HCT116 (cell line): ENCODE results near the gene KCNK1. TPM values are rescaled to one million over a fixed set of nuclear protein-coding genes. Genes with fewer than 3 reads are reported as not detected.

Experiments used
- ATAC-seq: fragments of 200-7000 bp; cut with Tn5 transposase; 2 replicates; pipeline ENCODE4 v1.9.1; 2020; ENCODE audit warnings: mild to moderate bottlenecking, moderate library complexity
- BruUV-seq: library from RNA; stranded (reverse); fragments of 400-500 nt; replicated peaks from 2 replicates; lab custom pipeline; 2021; lab: Mats Ljungman, UMichigan
- CTCF ChIA-PET: fragments of 300-600 bp; sonication (Branson Sonifier 250); formaldehyde crosslinking; loops from one replicate; lab custom pipeline; 2021; ENCODE audit warnings: antibody characterized with exemption; lab: Charles Lee
- POLR2A ChIA-PET: fragments of 300-600, 350-600 bp; sonication (Branson Sonifier 250); formaldehyde crosslinking; loops from one replicate; lab custom pipeline; 2021; ENCODE audit warnings: antibody characterized with exemption; lab: Charles Lee
- RAD21 ChIA-PET, 2 experiments: fragments of 300-600 bp; sonication (Branson Sonifier 250); formaldehyde crosslinking; loops; one replicate each; lab custom pipeline; 2023; ENCODE audit warnings: low total read pairs in 2 of 2; ENCODE audit not compliant: uncharacterized antibody in 2 of 2, unreplicated experiment in 2 of 2, low non-redundant PET in 1 of 2; lab: Charles Lee
- DNase-seq: peaks from one replicate; pipeline ENCODE4 v3.0.0-alpha.2; 2010; ENCODE audit warnings: low read depth, low spot score
- H2AFZ ChIP-seq: fragments of 200-600 bp; shearing (Covaris generic), sonication (generic); 2 replicates; pipeline ENCODE4 v1.6.1; 2017; ENCODE audit warnings: low read depth, mixed run types, mixed read lengths, antibody characterized with exemption, low read length; ENCODE audit not compliant: poor library complexity, severe bottlenecking
- H3K27ac ChIP-seq: 2 replicates; pipeline ENCODE4 v1.5.1; 2012; ENCODE audit warnings: low read depth, low read length
- H3K27me3 ChIP-seq: fragments of 200-600 bp; sonication (generic); 2 replicates; pipeline ENCODE4 v1.6.1; 2016; ENCODE audit warnings: mixed run types, low read length, mixed read lengths; ENCODE audit not compliant: insufficient read depth
- H3K36me3 ChIP-seq, 2 experiments: fragments of 200-500 bp in 1 of 2; fragments of 200-600 bp in 1 of 2; sonication (Bioruptor generic) in 1 of 2; sonication (generic) in 1 of 2; 2 replicates each; pipeline versions ENCODE4 v1.5.1 to v1.6.1; 2014 to 2016; ENCODE audit warnings: low read length in 2 of 2, inconsistent platforms in 1 of 2, mixed read lengths in 1 of 2, mixed run types in 1 of 2; ENCODE audit not compliant: insufficient read depth in 2 of 2, control insufficient read depth in 1 of 2
- H3K4me1 ChIP-seq, 2 experiments: fragments of 200-600 bp in 1 of 2; sonication (generic) in 1 of 2; 2 replicates each; pipeline versions ENCODE4 v1.5.1 to v1.6.1; 2012 to 2017; ENCODE audit warnings: low read length in 2 of 2, inconsistent platforms in 1 of 2, mild to moderate bottlenecking in 1 of 2, mixed read lengths in 1 of 2, mixed run types in 1 of 2, moderate library complexity in 1 of 2; ENCODE audit not compliant: insufficient read depth in 2 of 2, control insufficient read depth in 1 of 2
- H3K4me2 ChIP-seq: fragments of 200-600 bp; sonication (generic); 2 replicates; pipeline ENCODE4 v1.6.1; 2017; ENCODE audit warnings: mixed run types, low read length, mixed read lengths
- H3K4me3 ChIP-seq, 2 experiments: fragments of 200-600 bp in 1 of 2; sonication (generic) in 1 of 2; replicated peaks in 1 of 2; 2 replicates each; pipeline ENCODE4 v1.5.1; 2011 to 2016; ENCODE audit warnings: low read length in 2 of 2, control low read depth in 1 of 2, low read depth in 1 of 2, mild to moderate bottlenecking in 1 of 2, mixed read lengths in 1 of 2, mixed run types in 1 of 2
- H3K79me2 ChIP-seq: fragments of 200-600 bp; sonication (generic); 2 replicates; pipeline ENCODE4 v1.6.1; 2017; ENCODE audit warnings: mild to moderate bottlenecking, mixed run types, low read length, moderate library complexity, mixed read lengths; ENCODE audit not compliant: insufficient read depth
- H3K9ac ChIP-seq: fragments of 200-600 bp; sonication (generic); 2 replicates; pipeline ENCODE4 v1.6.1; 2016; ENCODE audit warnings: low read length, mixed read lengths
- H3K9me2 ChIP-seq: fragments of 200-600 bp; sonication (generic), shearing (Covaris generic); 2 replicates; pipeline ENCODE4 v1.6.1; 2017; ENCODE audit warnings: mixed run types, mild to moderate bottlenecking, moderate library complexity; ENCODE audit not compliant: insufficient read depth
- H3K9me3 ChIP-seq, 2 experiments: fragments of 200-500 bp in 1 of 2; fragments of 200-600 bp in 1 of 2; sonication (Bioruptor generic) in 1 of 2; sonication (generic) in 1 of 2; 2 replicates each; pipeline ENCODE4 v1.6.1; 2014 to 2017; ENCODE audit warnings: low read length in 2 of 2, mixed read lengths in 2 of 2, inconsistent platforms in 1 of 2, low read depth in 1 of 2, mild to moderate bottlenecking in 1 of 2, mixed run types in 1 of 2, moderate library complexity in 1 of 2; ENCODE audit not compliant: control insufficient read depth in 1 of 2, insufficient read depth in 1 of 2
- H4K20me1 ChIP-seq: fragments of 200-600 bp; sonication (generic), shearing (Covaris generic); 2 replicates; pipeline ENCODE4 v1.6.1; 2017; ENCODE audit warnings: mixed run types, mild to moderate bottlenecking, moderate library complexity; ENCODE audit not compliant: insufficient read depth
- EGR1 ChIP-seq: IDR thresholded peaks from 2 replicates; pipeline ENCODE4 v1.6.1; 2012; ENCODE audit warnings: low read depth
- EZH2 ChIP-seq: fragments of 200-600 bp; sonication (generic); IDR thresholded peaks from 2 replicates; pipeline ENCODE4 v1.6.1; 2017; ENCODE audit warnings: antibody characterized with exemption, mixed run types
- EZH2phosphoT487 ChIP-seq: fragments of 200-600 bp; IDR thresholded peaks from 2 replicates; pipeline ENCODE4 v1.6.1; 2018; ENCODE audit warnings: antibody characterized with exemption, borderline replicate concordance
- FOSL1 ChIP-seq: IDR thresholded peaks from 2 replicates; pipeline ENCODE4 v1.6.1; 2012; ENCODE audit warnings: low read depth
- JUND ChIP-seq: IDR thresholded peaks from 2 replicates; pipeline ENCODE4 v1.6.1; 2012
- POLR2A ChIP-seq: IDR thresholded peaks from 2 replicates; pipeline ENCODE4 v1.7.0; 2011; ENCODE audit warnings: borderline replicate concordance; ENCODE audit not compliant: insufficient read depth, insufficient read length; ENCODE audit errors: extremely low read depth
- RAD21 ChIP-seq: IDR thresholded peaks from 2 replicates; pipeline ENCODE4 v1.6.1; 2012; ENCODE audit warnings: low read depth, mild to moderate bottlenecking
- SIN3A ChIP-seq: IDR thresholded peaks from 2 replicates; pipeline ENCODE4 v1.6.1; 2012; ENCODE audit warnings: low read depth
- SP1 ChIP-seq: IDR thresholded peaks from 2 replicates; pipeline ENCODE4 v1.6.1; 2012; ENCODE audit warnings: low read depth
- SRF ChIP-seq: IDR thresholded peaks from 2 replicates; pipeline ENCODE4 v1.6.1; 2012; ENCODE audit warnings: low read depth
- TCF7L2 ChIP-seq: IDR thresholded peaks from 2 replicates; pipeline ENCODE4 v1.7.0; 2011; ENCODE audit warnings: borderline replicate concordance, inconsistent platforms; ENCODE audit not compliant: insufficient read depth, insufficient read length; ENCODE audit errors: extremely low read depth
- intact Hi-C: fragments of 100-400 bp; cut with micrococcal nuclease; formaldehyde crosslinking; loops from 2 replicates; pipeline ENCODE4 v1.10.0; 2022
- total RNA-seq: library from RNA; stranded (reverse); gene quantifications from one replicate; pipeline ENCODE4 v1.2.1, GENCODE V29; 2021; ENCODE audit not compliant: unreplicated experiment
- TF ChIP-seq, protein P1 (sequence below), 3 experiments: fragments of 200-600 bp in 1 of 3; sonication (generic) in 1 of 3; IDR thresholded peaks in 2 of 3; conservative IDR thresholded peaks in 1 of 3; 2 replicates each; pipeline ENCODE4 v1.5.1; 2012 to 2017; ENCODE audit warnings: low read depth in 2 of 3, low read length in 2 of 3, antibody characterized with exemption in 1 of 3, borderline replicate concordance in 1 of 3, control low read depth in 1 of 3, mild to moderate bottlenecking in 1 of 3, mixed read lengths in 1 of 3, mixed run types in 1 of 3, moderate library complexity in 1 of 3; ENCODE audit not compliant: insufficient read depth in 1 of 3
- TF ChIP-seq, protein P2 (sequence below): IDR thresholded peaks from 2 replicates; pipeline ENCODE4 v1.6.1; 2012
- TF ChIP-seq, protein P3 (sequence below): IDR thresholded peaks from 2 replicates; pipeline ENCODE4 v1.6.1; 2012
- TF ChIP-seq, protein P4 (sequence below): IDR thresholded peaks from 2 replicates; pipeline ENCODE4 v1.6.1; 2012; ENCODE audit warnings: low read depth

KCNK1 gene
- total RNA-seq, 1 experiment from 2014 or later, result 28.4 TPM

DNA sequence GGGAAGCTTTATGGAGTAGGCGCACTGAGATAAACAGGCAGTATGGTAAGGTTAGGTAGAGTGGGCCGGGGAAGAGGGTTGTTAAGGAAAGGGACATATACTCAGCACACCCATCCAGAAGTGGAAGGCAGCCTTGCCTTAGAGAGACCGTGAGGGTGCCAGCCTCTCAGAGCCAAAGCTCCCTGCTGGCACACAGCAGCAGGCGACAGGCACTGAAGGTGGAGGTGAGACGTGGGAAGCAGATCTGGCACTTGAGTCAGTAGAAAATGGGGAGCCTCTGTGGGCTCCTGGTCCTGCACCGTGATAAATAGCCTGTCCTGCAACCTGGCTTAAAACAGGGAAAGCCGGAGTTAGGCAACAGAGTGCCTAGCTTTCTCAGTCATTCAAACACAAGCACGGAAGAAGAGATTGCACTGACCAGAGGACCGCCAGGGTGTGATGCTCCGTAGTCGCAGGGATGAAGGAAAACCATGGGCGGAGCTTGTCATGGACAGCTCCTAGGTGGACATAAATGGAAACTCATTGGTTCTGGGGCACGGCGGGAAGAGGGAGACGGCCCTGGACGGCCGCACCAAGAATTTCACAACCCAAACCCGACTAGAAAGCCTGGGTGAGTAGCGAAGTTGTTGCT, 15.5 kb downstream of the KCNK1 start (continued):
- TF ChIP-seq, protein P1, sequence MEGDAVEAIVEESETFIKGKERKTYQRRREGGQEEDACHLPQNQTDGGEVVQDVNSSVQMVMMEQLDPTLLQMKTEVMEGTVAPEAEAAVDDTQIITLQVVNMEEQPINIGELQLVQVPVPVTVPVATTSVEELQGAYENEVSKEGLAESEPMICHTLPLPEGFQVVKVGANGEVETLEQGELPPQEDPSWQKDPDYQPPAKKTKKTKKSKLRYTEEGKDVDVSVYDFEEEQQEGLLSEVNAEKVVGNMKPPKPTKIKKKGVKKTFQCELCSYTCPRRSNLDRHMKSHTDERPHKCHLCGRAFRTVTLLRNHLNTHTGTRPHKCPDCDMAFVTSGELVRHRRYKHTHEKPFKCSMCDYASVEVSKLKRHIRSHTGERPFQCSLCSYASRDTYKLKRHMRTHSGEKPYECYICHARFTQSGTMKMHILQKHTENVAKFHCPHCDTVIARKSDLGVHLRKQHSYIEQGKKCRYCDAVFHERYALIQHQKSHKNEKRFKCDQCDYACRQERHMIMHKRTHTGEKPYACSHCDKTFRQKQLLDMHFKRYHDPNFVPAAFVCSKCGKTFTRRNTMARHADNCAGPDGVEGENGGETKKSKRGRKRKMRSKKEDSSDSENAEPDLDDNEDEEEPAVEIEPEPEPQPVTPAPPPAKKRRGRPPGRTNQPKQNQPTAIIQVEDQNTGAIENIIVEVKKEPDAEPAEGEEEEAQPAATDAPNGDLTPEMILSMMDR (IDR thresholded peaks at IDR 0.05 in 2 of 3, conservative IDR thresholded peaks at IDR 0.05 in 1 of 3; ENCODE audit: borderline replicate concordance in 1 of 3, insufficient read depth in 1 of 3, low read depth in 2 of 3, low read length in 2 of 3), result no peak
- TF ChIP-seq, protein P2, sequence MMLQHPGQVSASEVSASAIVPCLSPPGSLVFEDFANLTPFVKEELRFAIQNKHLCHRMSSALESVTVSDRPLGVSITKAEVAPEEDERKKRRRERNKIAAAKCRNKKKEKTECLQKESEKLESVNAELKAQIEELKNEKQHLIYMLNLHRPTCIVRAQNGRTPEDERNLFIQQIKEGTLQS, result no peak

DNA sequence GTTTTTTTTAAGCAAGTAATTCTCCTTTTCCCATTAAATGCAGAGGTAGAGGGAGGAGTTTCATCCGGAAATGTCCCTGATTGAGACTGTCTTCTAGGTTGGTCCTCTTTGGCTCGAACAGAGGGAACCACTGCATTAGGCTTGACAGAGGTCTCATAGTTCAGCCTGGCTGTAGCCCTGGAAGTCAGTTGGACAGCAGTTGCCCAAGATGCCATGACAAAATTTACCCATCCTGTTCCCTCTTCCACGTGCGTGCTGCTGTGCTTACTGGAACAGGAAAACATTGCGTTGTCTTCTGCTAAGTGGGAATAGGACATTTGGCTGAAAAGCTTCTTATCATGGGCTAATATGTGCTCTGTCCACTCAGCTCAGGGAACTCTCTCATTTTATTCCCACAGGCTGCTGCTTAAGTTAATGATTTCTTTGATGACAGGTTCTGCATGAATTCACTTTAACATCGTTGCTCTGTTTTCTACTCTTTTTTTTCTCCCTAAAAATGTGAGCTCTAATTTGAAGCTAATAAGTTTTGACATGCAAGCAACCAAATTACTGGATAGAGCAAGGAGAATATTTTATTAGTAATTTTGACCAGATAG, 18.0 kb downstream of the KCNK1 start:
- DNase-seq, result no peak
- H3K27ac ChIP-seq, result no peak overlapping the region
- intact Hi-C loops, result no loop called here
- no peak overlapping the region for H3K9ac ChIP-seq
- no peak for ATAC-seq
- H3K9me2 ChIP-seq, result no peaks in the 10 kb centered on the region
- ChIA-PET POLR2A (no interaction called here), RAD21 (no interaction called here), CTCF (no interaction called here)
- H3K4me2 ChIP-seq, result no peak overlapping the region
- no peaks in the 10 kb centered on the region for H4K20me1 ChIP-seq
- peaks cover 39% of the 10 kb centered on the region; the same call in 1 of the 2 replicates for H3K79me2 ChIP-seq
- TF ChIP-seq EZH2, result no peak
- no peak for TF ChIP-seq SIN3A
- TF ChIP-seq FOSL1, result no peak
- TF ChIP-seq POLR2A, result no peak
- TF ChIP-seq TCF7L2, result no peak
- TF ChIP-seq EGR1, result no peak
- TF ChIP-seq JUND, result no peak
- TF ChIP-seq, protein P1 (IDR thresholded peaks at IDR 0.05 in 2 of 3, conservative IDR thresholded peaks at IDR 0.05 in 1 of 3; ENCODE audit: borderline replicate concordance in 1 of 3, insufficient read depth in 1 of 3, low read depth in 2 of 3, low read length in 2 of 3), result no peak
- no peak for TF ChIP-seq SP1
- TF ChIP-seq RAD21, result no peak
- TF ChIP-seq SRF, result no peak
- no peak for TF ChIP-seq EZH2phosphoT487
- TF ChIP-seq, protein P3, sequence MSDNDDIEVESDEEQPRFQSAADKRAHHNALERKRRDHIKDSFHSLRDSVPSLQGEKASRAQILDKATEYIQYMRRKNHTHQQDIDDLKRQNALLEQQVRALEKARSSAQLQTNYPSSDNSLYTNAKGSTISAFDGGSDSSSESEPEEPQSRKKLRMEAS, result no peak
- TF ChIP-seq, protein P4, sequence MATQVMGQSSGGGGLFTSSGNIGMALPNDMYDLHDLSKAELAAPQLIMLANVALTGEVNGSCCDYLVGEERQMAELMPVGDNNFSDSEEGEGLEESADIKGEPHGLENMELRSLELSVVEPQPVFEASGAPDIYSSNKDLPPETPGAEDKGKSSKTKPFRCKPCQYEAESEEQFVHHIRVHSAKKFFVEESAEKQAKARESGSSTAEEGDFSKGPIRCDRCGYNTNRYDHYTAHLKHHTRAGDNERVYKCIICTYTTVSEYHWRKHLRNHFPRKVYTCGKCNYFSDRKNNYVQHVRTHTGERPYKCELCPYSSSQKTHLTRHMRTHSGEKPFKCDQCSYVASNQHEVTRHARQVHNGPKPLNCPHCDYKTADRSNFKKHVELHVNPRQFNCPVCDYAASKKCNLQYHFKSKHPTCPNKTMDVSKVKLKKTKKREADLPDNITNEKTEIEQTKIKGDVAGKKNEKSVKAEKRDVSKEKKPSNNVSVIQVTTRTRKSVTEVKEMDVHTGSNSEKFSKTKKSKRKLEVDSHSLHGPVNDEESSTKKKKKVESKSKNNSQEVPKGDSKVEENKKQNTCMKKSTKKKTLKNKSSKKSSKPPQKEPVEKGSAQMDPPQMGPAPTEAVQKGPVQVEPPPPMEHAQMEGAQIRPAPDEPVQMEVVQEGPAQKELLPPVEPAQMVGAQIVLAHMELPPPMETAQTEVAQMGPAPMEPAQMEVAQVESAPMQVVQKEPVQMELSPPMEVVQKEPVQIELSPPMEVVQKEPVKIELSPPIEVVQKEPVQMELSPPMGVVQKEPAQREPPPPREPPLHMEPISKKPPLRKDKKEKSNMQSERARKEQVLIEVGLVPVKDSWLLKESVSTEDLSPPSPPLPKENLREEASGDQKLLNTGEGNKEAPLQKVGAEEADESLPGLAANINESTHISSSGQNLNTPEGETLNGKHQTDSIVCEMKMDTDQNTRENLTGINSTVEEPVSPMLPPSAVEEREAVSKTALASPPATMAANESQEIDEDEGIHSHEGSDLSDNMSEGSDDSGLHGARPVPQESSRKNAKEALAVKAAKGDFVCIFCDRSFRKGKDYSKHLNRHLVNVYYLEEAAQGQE, result no peak
- peaks cover 0 to 3% of the 10 kb centered on the region in 2 experiments; a peak in 2 of 4 replicates for H3K36me3 ChIP-seq
- H3K4me3 ChIP-seq, result no peak overlapping the region
- H3K4me1 ChIP-seq, result peaks cover 14 to 19% of the 10 kb centered on the region in 2 experiments
- no peaks in the 10 kb centered on the region for H3K9me3 ChIP-seq
- no peak overlapping the region for H2AFZ ChIP-seq
- no peaks in the 10 kb centered on the region for H3K27me3 ChIP-seq
- BruUV-seq, result no TSS peak
